Fibroblast of pulmonary artery (primary cell): ENCODE data around the gene CHPT1.
A peak's percentile ranks its signal among the peaks of the same experiment; 100 is the strongest.

Source experiments
- DNase-seq: peaks from one replicate; pipeline ENCODE4 v3.0.0-alpha.2; 2010; ENCODE audit warnings: low read depth
- H3K4me3 ChIP-seq: replicated peaks from 2 replicates; pipeline ENCODE4 v1.5.1; 2011; ENCODE audit warnings: low read depth, mild to moderate bottlenecking, control low read depth, low read length, moderate library complexity
- CTCF ChIP-seq: IDR thresholded peaks from 2 replicates; pipeline ENCODE4 v1.5.1; 2011; ENCODE audit warnings: mild to moderate bottlenecking, control low read depth, low read length, inconsistent platforms; ENCODE audit errors: missing control alignments

CHPT1 gene

GRCh38 chr12:101759396-101760047 is 62.1 kb downstream of the CHPT1 start:
- no peak overlapping the region for H3K4me3 ChIP-seq
- TF ChIP-seq CTCF: peak; percentile 87
- DNase-seq: peak; percentile 48

- H3K4me3 ChIP-seq: no peak overlapping the region
- TF ChIP-seq CTCF: no peak
- DNase-seq: peak; percentile 32
Measured at GRCh38 chr12:101761350-101761749, 63.9 kb downstream of the CHPT1 start.

GRCh38 chr12:101761781-101762180 is 64.3 kb downstream of the CHPT1 start:
- TF ChIP-seq CTCF: no peak
- DNase-seq: no peak

GRCh38 chr12:101763246-101763931 is 65.9 kb downstream of the CHPT1 start:
- no peak for DNase-seq
- no peak overlapping the region for H3K4me3 ChIP-seq
- TF ChIP-seq CTCF: no peak

More at GRCh38 chr12:101761781-101762180, 64.3 kb downstream of the CHPT1 start:
- H3K4me3 ChIP-seq: no peak overlapping the region

- no peak for TF ChIP-seq CTCF
- no peak for DNase-seq
- no peak overlapping the region for H3K4me3 ChIP-seq
Measured at GRCh38 chr12:101764051-101764792, 66.8 kb downstream of the CHPT1 start.

GRCh38 chr12:101767537-101767936 is 70.1 kb downstream of the CHPT1 start:
- no peak for DNase-seq
- no peak for TF ChIP-seq CTCF
- H3K4me3 ChIP-seq: no peak overlapping the region
